T-helper 22 cell (primary cell): ENCODE measurements around the gene TTC24.

Source experiments
- DNase-seq: peaks from one replicate; pipeline ENCODE4 v3.0.0-alpha.2; 2020; ENCODE audit warnings: low read depth

Gene TTC24

GRCh38 chr1:156554971-156555370 is 24.6 kb upstream of the TTC24 start:
- DNase-seq: no peak

GRCh38 chr1:156555715-156556114 is 23.8 kb upstream of the TTC24 start:
- DNase-seq: no peak

DNA sequence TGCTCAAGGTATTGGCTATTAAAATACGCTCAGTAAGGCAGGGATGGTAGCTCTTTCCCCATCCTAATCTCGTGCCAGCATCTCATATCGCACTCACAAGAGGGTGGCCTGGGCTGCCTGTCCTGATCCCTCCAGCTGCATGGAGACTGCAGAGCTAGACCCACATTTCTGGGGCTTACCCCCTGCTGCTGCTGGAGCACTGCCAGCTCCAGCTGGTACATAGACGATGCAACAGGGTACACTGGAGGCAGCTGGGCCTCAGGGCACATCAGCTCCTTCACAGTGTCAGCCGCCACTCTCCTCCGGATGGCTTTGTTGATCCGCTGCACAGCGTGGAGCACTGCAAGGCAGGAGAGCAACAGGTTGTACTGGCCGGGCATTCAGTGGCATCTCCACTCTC is 23.2 kb upstream of the TTC24 start:
- DNase-seq: no peak

- DNase-seq: no peak
These were observed 20.3 kb upstream of the TTC24 start for GRCh38 chr1:156559086-156559796.

DNA sequence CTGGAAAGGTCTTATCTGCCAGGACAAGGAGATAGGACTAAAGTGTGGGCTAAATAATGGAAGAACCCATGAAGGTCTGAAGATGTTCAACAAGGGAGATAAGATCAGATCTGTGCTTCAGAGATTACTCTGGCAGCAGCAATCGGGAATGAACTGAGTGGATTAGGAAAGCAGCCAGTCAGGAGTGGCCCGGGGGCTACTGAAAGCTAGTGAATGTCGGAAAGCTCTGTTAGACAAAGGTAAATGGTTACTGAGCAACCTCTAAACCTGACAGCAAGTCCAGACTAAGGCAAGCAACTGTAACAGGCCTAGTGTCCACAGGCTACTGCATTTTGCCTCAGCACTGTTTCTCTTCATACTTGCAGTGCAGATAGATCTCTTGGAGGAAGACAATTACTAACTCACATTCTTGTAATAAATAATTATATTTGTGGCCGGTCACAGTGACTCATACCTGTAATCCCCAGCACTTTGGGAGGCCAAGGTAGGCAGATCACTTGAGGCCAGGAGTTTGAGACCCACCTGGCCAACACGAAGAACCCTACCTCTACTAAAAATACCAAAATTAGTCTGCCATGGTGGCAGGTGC is 19.6 kb upstream of the TTC24 start:
- DNase-seq: no peak

DNA sequence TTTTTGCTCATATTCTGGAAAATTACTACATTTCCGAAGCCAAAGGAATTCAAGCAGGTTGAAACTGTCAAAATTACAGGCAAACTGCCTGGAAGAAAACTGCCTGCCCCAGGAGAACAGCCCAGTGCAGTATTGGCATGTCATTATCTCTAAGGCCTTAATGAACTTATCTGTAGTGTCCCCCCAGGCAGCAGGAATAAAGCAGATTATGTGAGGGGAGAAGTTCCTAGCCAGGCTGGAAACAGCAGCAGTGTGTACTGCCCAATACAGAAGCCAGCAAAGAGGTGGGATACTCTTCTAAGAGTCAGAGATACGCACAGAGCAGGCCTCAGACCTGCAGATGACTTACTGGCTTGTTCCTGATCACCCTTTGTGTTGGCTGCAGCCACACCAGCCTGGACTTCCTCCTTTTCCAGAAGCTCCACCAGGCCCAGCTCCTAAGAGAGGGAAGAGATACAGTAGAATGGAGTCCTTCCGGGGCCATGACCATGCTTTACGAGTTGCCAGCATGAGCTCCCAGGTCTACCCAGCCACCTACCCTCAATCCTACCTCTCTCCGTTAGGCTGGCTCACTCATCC is 18.8 kb upstream of the TTC24 start:
- no peak for DNase-seq

DNA sequence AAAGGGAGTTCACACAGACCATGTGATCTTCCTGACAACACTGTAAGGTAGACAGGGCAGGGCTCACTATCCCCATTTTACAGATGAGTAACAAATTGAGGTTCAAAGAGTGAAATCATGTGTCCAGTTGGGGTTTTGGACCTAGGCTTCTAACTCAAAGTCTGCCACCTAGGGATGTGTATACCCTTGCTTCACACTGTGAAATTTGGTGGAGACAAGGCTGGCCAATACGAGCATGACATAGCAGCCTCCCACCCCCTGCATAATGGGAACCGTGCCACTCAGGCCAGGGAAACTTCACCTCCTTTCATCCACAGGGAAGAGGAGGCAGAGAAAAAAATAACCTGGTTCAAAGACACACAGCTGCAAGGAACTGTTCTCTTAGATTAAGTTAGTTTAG is 14.0 kb upstream of the TTC24 start:
- no peak for DNase-seq

DNA sequence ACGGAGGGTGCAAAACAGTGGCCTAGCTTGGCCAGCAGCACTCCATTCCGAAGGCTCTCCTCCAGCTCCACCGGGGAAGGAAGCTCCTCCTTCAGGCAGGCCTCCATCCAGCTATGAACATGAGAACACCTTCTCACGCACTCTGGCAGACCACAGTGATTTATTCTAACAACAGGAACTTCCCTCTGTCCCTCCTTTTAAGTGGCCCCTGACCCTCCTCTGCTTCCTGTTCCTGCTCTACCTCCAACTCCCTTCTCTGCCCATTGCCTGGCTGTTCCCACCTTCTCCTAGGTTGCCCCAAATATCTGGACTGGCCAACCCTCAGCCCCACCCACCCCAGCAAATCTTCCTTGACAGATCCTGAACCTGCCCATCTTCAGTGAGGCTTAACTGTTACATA is 13.1 kb upstream of the TTC24 start:
- no peak for DNase-seq

GRCh38 chr1:156571261-156571852 is 8.2 kb upstream of the TTC24 start:
- DNase-seq: no peak

DNA sequence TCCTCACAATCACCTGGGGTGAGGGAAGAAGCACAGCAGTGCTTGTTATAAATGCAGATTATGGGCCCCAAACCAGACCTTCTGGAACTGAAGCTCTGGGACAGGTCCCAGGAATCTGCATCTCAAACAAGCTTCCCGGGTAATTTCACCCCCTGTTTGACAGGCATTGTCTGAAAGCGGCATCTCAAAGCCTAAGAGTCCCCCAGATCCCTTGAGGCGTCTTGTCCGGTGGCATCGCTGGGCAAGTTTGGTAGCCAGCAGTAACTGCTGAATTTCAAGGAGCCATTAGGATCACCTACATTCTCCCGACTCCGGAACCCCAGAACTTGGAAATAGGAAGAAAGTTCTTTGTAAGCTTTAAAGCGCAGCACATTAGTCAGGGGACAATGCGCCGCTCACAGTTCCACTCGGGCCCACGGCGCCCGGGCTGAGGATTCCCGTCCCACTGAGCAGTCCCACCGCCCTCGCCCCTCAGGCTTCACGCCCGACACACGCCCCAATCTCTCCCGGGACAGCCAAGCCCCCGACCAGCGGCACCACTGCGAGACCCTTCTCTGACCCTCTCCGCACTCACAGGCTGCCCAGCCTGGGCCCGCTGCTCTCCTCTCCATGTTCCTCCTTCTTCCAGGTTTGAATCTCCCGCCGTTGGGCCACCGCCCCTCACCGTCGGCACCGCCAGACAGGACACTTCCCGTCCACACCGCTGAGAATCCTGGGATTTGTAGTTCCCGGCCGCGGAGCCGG is 7.4 kb upstream of the TTC24 start, which contains the start of gene IQGAP3:
Gene IQGAP3 (minus strand): TSS at position 647 of the 744 bp plus-strand sequence. CDS start 36 bp downstream, at position 611.
- DNase-seq: peak; percentile 64

DNA sequence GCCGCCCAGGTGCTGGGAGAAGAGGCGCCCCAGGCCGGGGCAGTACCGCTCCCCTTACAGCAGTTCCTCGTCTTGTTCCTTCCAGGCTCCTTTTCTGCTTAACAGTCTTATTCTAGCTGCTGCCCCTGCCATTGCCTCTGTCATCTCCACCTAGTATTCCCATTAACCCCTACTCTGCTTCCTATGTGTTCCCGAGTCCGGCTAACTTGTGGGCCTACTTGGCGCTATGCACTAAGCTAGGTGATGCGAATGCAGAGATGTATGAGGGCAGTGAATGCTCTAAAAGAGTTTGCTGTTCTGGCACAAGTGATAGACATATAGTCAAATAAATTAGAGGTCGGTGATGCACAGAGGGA is 6.9 kb upstream of the TTC24 start:
- no peak for DNase-seq

GRCh38 chr1:156574039-156574633 is 5.4 kb upstream of the TTC24 start:
- no peak for DNase-seq

- DNase-seq: no peak
These were observed 2.0 kb upstream of the TTC24 start for GRCh38 chr1:156577550-156577949.

DNA sequence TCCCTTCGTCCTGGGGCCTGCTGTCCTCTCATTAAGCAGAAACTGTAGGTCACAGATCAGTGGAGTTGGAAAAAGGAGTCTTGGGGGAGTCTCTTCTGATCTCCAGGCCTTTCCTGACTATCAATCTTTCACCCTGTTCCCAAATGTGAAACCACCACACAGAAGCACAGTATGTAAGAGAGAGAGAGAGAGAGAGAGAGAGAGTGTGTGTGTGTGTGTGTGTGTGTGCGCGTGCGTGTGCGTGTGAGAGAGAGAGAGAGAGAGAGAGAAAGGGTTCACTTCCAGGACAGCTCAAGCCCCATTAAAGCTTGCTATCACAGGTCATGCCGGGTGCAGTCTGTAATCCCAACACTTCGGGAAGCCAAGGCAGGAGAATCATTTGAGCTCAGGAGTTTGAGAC is 1.5 kb upstream of the TTC24 start:
- DNase-seq: no peak

GRCh38 chr1:156581661-156582387 is 2.3 kb downstream of the TTC24 start:
- no peak for DNase-seq

DNA sequence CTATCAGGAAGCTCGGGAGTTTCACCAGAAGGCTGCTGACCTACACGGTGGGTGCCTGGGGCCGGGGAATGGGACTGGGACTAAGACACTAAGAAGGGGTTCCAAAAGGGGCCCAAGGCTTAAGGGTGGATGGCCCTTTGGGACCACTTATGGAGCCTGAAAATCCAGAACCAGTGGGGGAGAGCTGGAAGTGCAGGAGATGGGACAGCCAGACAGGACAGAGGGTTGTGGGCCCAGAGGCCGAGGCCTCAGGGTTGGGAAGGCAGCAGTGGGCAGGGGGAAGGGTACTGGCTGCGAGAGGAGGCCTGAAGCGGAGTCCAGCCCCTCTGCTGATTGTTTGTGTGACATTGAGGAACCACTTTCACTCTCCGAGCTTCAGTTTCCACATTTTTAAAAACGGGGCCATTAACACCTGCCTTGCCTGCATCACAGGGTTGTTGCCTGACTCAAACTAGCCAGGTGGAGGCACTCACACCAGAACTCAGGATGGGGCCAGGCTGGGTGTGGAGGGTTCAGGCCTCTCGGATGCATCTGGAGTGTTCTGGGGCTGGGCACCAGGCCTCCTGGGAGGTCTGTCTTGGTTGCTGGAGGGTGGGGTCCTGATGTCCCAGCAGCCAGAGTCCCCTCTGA is 3.0 kb downstream of the TTC24 start:
- no peak for DNase-seq

DNA sequence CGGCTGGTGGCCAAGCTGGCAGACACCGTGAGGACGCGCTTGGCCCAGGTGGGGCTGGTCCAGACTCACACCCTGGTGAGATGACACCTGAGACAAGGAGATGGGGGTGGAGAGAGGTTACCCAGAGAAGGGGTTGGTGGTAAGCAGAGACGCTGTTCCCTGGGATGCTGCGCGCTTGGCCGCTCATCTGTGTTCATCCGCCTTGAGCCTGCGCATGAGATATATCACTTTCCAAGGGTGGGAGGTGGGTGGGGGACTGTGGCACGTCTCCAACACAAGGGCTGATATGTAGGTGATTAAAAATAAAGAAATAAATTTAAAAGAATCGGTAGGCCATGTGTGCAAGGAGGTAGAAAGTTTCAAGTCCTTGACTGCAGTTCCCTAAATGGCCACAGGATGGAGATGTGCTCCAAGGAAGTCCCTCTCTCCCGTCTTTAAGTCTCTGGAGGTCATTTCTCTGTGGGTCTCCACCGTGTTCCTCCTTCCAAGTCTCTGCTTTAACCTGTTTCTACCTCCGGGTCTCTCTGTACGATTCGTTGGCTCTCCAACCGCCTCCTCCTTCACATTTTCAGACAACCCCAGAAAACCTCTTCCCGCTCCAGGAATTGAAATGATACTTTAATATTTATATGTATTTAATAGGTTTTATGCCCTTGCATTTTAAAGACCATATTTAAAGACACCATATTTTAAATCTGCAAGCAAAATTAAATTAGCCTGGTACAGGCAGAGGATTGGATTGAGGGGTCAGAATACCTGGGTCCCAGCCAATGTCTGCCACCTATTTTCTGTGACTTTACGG is 4.5 kb downstream of the TTC24 start:
- peak; percentile 35 for DNase-seq

DNA sequence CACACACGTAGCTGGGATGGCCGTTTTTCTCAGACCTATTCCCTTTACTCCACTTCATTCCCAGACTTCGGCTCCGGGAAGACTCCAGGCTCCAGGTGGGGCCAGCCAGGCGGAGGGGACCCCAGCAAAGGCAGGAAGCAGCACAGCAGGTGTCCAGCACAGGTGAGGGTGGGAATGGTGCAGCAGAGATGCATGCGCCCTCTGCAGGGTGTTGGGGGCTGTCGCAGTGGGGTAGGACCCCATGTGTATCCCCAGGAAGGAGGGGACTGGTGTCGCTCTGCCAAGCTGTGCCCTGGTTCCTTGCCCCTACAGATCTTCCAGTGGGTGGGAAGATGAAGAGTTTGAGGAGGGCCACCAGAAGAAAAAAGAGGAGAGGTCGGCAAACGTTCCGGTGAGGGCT is 5.3 kb downstream of the TTC24 start:
- no peak for DNase-seq

DNA sequence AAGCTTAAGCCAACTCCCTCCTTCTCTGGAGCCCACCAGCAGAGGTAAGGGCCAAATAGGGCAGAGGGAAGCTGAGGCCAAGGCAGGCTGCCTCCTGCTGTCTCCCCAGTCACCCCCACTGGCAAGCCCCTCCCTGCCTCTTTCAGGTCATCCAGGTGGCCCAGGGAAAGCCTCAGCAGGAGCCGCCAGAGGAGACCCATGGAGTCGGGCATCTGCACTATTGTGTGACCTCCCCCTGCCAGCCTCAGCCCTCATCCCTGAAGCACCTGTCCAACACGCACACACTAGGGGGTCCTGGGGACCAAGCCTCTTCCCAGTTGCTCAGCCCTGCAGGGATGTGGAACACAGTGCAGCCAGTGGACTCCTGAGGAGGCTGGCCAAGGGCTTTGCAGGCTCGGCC is 6.8 kb downstream of the TTC24 start:
- DNase-seq: no peak

DNA sequence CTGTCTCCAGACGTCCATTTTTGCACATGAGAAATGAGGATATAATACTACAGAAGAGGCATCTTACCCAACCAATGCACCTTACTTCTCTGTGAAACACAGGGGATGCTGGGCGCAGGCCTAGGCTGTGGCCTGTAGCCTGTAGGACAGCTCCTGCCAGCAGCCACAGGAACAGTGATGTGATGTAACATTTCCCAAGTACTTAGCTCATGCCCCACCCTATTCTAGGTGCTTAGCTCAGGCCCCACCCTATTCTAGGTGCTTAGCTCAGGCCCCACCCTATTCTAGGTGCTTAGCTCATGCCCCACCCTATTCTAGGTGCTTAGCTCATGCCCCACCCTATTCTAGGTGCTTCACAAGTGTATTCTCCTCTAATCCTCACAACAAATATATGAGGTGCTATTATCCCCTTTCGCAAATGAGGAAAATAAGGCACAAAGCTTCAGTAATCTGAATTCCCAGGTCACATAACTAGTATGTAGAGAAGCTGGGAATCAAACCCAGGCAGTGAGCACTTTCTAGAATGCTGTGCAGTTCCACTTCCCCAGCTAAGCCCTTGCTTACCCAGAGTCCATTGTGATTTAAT is 7.5 kb downstream of the TTC24 start:
- DNase-seq: no peak
